ENCODE measurements around the gene TCEAL5.
"Not testable (repeated sequence)": the region's sequence is repeated elsewhere in the genome, so short reads cannot be mapped to it uniquely, and the experiment has no call there.

TCEAL5 gene

GRCh38 chrX:103276581-103277002 lies at the start of gene TCEAL5:
Gene TCEAL5, minus strand, starts transcription at chrX:103276750. Its CDS starts 2,187 bp downstream, at chrX:103274563.
- DNase-seq (ENCODE audit: low read depth in 1 of 2, low spot score in 1 of 2) = no peak

- no peak for DNase-seq (ENCODE audit: low read depth in 1 of 2, low spot score in 1 of 2)
Measured at GRCh38 chrX:103311399-103311780, 34.8 kb upstream of the TCEAL5 start.

- peak; percentile 66 to 75 for DNase-seq (ENCODE audit: low read depth in 1 of 2, low spot score in 1 of 2)
Measured at GRCh38 chrX:103310555-103311398, 34.2 kb upstream of the TCEAL5 start, which contains the start of gene BEX2. Gene BEX2, minus strand, starts transcription at chrX:103310990. Its CDS starts 1,014 bp downstream, at chrX:103309976.

GRCh38 chrX:103309860-103310554 lies 33.5 kb upstream of the TCEAL5 start:
- DNase-seq (ENCODE audit: low read depth in 1 of 2, low spot score in 1 of 2) = no peak

- not testable (repeated sequence) for DNase-seq (ENCODE audit: low read depth in 1 of 2, low spot score in 1 of 2)
Measured at GRCh38 chrX:103305666-103306065, 29.1 kb upstream of the TCEAL5 start.

- DNase-seq (ENCODE audit: low read depth in 1 of 2, low spot score in 1 of 2) = no peak
Measured at GRCh38 chrX:103304705-103305104, 28.2 kb upstream of the TCEAL5 start.

GRCh38 chrX:103293118-103293517 lies 16.6 kb upstream of the TCEAL5 start:
- no peak for DNase-seq (ENCODE audit: low read depth in 1 of 2, low spot score in 1 of 2)

- DNase-seq (ENCODE audit: low read depth in 1 of 2, low spot score in 1 of 2) = no peak
Measured at GRCh38 chrX:103279624-103280023, 3.1 kb upstream of the TCEAL5 start.

GRCh38 chrX:103275947-103276567 lies 493 bp downstream of the TCEAL5 start:
- DNase-seq (ENCODE audit: low read depth in 1 of 2, low spot score in 1 of 2) = no peak

- no peak for DNase-seq (ENCODE audit: low read depth in 1 of 2, low spot score in 1 of 2)
Measured at GRCh38 chrX:103274284-103274683, 2.3 kb downstream of the TCEAL5 start.

GRCh38 chrX:103258275-103258674 lies 18.3 kb downstream of the TCEAL5 start:
- no peak for DNase-seq (ENCODE audit: low read depth in 1 of 2, low spot score in 1 of 2)

GRCh38 chrX:103256651-103257050 lies 19.9 kb downstream of the TCEAL5 start:
- DNase-seq (ENCODE audit: low read depth in 1 of 2, low spot score in 1 of 2) = no peak

GRCh38 chrX:103254921-103255493 lies 21.5 kb downstream of the TCEAL5 start, which contains the start of gene TCEAL8:
Gene TCEAL8, minus strand, starts transcription at chrX:103255155. Its CDS starts 1,176 bp downstream, at chrX:103253979.
- peak; percentile 4 to 25 for DNase-seq (ENCODE audit: low read depth in 1 of 2, low spot score in 1 of 2)

- DNase-seq (ENCODE audit: low read depth in 1 of 2, low spot score in 1 of 2) = peak in 1 of 2 donors; percentile 2
Measured at GRCh38 chrX:103254171-103254824, 22.3 kb downstream of the TCEAL5 start.

- no peak for DNase-seq (ENCODE audit: low read depth in 1 of 2, low spot score in 1 of 2)
Measured at GRCh38 chrX:103253608-103254007, 22.9 kb downstream of the TCEAL5 start.

- no peak for DNase-seq (ENCODE audit: low read depth in 1 of 2, low spot score in 1 of 2)
Measured at GRCh38 chrX:103250977-103251376, 25.6 kb downstream of the TCEAL5 start.

GRCh38 chrX:103249805-103250204 lies 26.7 kb downstream of the TCEAL5 start:
- DNase-seq (ENCODE audit: low read depth in 1 of 2, low spot score in 1 of 2) = no peak

GRCh38 chrX:103248553-103248952 lies 28.0 kb downstream of the TCEAL5 start:
- DNase-seq (ENCODE audit: low read depth in 1 of 2, low spot score in 1 of 2) = no peak

GRCh38 chrX:103240155-103240554 lies 36.4 kb downstream of the TCEAL5 start:
- no peak for DNase-seq (ENCODE audit: low read depth in 1 of 2, low spot score in 1 of 2)

- DNase-seq (ENCODE audit: low read depth in 1 of 2, low spot score in 1 of 2) = no peak
Measured at GRCh38 chrX:103236296-103236695, 40.3 kb downstream of the TCEAL5 start.

GRCh38 chrX:103235608-103236007 lies 40.9 kb downstream of the TCEAL5 start:
- DNase-seq (ENCODE audit: low read depth in 1 of 2, low spot score in 1 of 2) = not testable (repeated sequence)

All from stimulated activated CD4-positive, alpha-beta T cell treated with anti-CD3 and anti-CD28 coated beads, Interleukin-15, amount 100 ng/mL, for 1 hour (primary cell).